Activated B cell treated with CpG ODN at 0.5 μM for 24 hours (primary cell): ENCODE data around the gene ERFL. TPM values are rescaled to one million over a fixed set of nuclear protein-coding genes. Genes with fewer than 3 reads are reported as not detected.
A peak's percentile ranks its signal among the peaks of the same experiment; 100 is the strongest.

Experiments used
- ATAC-seq: fragments of 200-7000 bp; cut with Tn5 transposase; one replicate; pipeline ENCODE4 v1.10.0; 2021; ENCODE audit warnings: low read depth, mild to moderate bottlenecking, moderate library complexity
- CTCF ChIA-PET: fragments of 350-600 bp; sonication (Branson Sonifier 250); formaldehyde crosslinking; loops from one replicate; lab custom pipeline; 2021; ENCODE audit warnings: antibody characterized with exemption; lab: Charles Lee
- POLR2A ChIA-PET: fragments of 350-600 bp; sonication (Branson Sonifier 250); formaldehyde crosslinking; loops from one replicate; lab custom pipeline; 2021; ENCODE audit warnings: antibody characterized with exemption; lab: Charles Lee
- DNase-seq: peaks from one replicate; pipeline ENCODE4 v3.0.0; 2022
- H3K27ac Mint-ChIP-seq: one replicate; pipeline ENCODE4 v1.8.0; 2020; ENCODE audit warnings: mixed read lengths
- H3K27me3 Mint-ChIP-seq: one replicate; pipeline ENCODE4 v1.8.0; 2021; ENCODE audit warnings: mixed read lengths
- H3K36me3 Mint-ChIP-seq: one replicate; pipeline ENCODE4 v1.8.0; 2021; ENCODE audit warnings: low read depth, mixed read lengths
- H3K4me1 Mint-ChIP-seq: one replicate; pipeline ENCODE4 v1.8.0; 2021; ENCODE audit warnings: mixed read lengths
- H3K4me3 Mint-ChIP-seq: one replicate; pipeline ENCODE4 v1.8.0; 2020; ENCODE audit warnings: mild to moderate bottlenecking, mixed read lengths
- H3K9me3 Mint-ChIP-seq: one replicate; pipeline ENCODE4 v1.8.0; 2020; ENCODE audit warnings: mixed read lengths
- intact Hi-C: fragments of 100-400 bp; cut with micrococcal nuclease; formaldehyde crosslinking; loops from one replicate; pipeline ENCODE4 v1.15.1; 2024
- total RNA-seq: library from RNA; stranded (reverse); gene quantifications from 2 replicates; pipeline ENCODE4 v1.2.3, GENCODE V29; 2022
- TF ChIP-seq, protein P1 (sequence below): fragments of 200-600 bp; IDR thresholded peaks from one replicate; pipeline ENCODE4 v1.8.0; 2022; ENCODE audit warnings: antibody characterized with exemption, mild to moderate bottlenecking

ERFL gene
- total RNA-seq, 1 donor from 2014 or later, result 1.1 TPM

GRCh38 chr19:41928754-41929535 lies 696 bp upstream of the ERFL start:
- ATAC-seq (peak; percentile 63), DNase-seq (no peak)
- Mint-ChIP-seq H3K4me1 (peaks cover 39% of the 10 kb centered on the region), H3K36me3 (no peaks in the 10 kb centered on the region), H3K27me3 (no peaks in the 10 kb centered on the region), H3K9me3 (no peaks in the 10 kb centered on the region), H3K27ac (peak overlapping the region; percentile 38), H3K4me3 (no peak overlapping the region)
- intact Hi-C loops, result loop anchor here (1.0 to 2.0 kb wide), 3 partner anchors 14 to 45 kb away; no protein-coding TSS in a partner anchor
- ChIA-PET CTCF (interaction anchor here (0.8 to 1.9 kb wide), 3 partner anchors 56 to 179 kb away, joined by 3 to 13 read pairs (median 5); partner anchors contain the start of gene RPS19), POLR2A (interaction anchor here (1.0 to 5.5 kb wide), 7 partner anchors 17 to 69 kb away, joined by 4 to 44 read pairs (median 12); partner anchors contain the start of genes CD79A and RPS19)
- TF ChIP-seq, protein P1, sequence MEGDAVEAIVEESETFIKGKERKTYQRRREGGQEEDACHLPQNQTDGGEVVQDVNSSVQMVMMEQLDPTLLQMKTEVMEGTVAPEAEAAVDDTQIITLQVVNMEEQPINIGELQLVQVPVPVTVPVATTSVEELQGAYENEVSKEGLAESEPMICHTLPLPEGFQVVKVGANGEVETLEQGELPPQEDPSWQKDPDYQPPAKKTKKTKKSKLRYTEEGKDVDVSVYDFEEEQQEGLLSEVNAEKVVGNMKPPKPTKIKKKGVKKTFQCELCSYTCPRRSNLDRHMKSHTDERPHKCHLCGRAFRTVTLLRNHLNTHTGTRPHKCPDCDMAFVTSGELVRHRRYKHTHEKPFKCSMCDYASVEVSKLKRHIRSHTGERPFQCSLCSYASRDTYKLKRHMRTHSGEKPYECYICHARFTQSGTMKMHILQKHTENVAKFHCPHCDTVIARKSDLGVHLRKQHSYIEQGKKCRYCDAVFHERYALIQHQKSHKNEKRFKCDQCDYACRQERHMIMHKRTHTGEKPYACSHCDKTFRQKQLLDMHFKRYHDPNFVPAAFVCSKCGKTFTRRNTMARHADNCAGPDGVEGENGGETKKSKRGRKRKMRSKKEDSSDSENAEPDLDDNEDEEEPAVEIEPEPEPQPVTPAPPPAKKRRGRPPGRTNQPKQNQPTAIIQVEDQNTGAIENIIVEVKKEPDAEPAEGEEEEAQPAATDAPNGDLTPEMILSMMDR, result no peak

DNA sequence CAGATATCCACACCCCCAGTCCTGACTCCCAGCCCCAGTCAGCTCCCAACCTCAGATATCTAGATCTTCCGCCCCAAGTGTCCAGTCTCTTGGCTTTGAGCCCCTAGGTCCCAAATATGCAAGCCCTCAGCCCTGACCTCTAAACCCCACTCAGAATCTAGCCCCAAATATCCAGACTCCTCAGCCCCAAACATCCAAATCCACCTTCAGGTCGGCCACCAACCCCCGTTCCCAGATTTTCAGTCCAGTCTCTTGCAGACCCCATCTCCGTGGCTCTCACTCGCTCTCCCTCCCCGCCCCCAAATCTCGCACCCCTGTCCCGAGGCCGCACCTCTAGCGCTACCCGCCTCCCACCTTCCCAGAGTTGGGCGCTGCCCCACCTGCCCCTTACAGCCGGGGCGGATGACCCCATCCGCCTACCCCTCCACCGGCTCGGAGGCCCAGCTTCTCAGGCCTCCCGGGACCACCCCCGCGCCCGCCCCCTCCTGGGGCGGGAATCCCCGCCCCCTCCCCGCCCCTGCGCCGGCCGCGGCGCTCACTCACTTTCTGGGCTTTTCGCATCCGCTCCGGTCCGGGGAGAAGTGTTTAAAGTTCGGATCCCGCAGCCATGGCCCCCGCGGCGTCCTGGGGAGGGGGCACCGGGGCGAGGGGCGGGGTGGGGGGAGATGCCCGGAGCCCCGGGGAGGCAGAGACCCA lies 604 bp downstream of the ERFL start:
- no peaks in the 10 kb centered on the region for H3K9me3 Mint-ChIP-seq
- H3K4me3 Mint-ChIP-seq, result no peak overlapping the region
- H3K36me3 Mint-ChIP-seq, result no peaks in the 10 kb centered on the region
- CTCF ChIA-PET, result interaction anchor here (0.6 to 1.5 kb wide), 3 partner anchors 19 to 68 kb away, joined by 3 to 5 read pairs (median 4); partner anchors contain the start of gene RPS19
- POLR2A ChIA-PET, result interaction anchor here (1.0 to 5.5 kb wide), 6 partner anchors 18 to 68 kb away, joined by 3 to 44 read pairs (median 8); partner anchors contain the start of genes CD79A and RPS19
- peaks cover 5% of the 10 kb centered on the region for H3K27me3 Mint-ChIP-seq
- peaks cover 37% of the 10 kb centered on the region for H3K4me1 Mint-ChIP-seq
- intact Hi-C loops, result loop anchor here (2.0 kb wide), 2 partner anchors 13 to 17 kb away; no protein-coding TSS in a partner anchor
- no peak overlapping the region for H3K27ac Mint-ChIP-seq
- no peak for DNase-seq
- TF ChIP-seq, protein P1, result no peak
- ATAC-seq, result peak; percentile 35

DNA sequence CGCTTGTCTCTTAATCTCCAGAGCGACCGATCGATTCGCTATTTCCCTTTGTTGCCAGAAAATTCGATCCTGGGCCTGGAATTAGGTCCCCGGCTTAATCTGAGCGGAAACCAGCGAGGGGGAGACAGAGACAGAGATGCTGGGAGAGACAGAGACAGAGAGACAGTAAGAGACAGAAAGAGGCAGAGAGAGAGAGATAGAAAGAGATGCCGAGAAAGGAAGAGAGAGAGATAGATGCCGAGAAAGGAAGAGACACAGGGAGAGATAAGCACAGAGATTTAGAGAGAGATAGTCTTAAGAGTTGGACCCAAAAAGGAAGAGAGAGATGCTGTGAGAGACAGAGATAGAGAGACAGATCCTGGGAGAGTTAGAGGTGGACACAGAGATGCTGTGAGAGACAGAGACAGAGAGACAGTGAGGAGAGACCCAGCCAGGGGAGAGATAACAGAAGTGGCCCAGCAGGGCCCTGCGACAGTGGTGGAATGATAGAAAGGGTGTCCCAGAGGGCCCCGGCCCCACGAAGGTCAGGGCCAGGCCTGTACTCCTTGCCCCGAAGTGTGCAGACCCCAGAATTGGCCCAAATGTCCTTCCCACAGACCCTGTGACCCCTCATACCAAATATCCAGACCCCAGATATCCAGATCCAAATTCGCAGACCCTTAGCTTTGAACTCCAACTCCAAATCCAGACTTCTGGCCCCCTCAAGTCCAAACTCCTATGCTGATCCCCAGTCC lies 1.3 kb downstream of the ERFL start:
- ATAC-seq (no peak), DNase-seq (no peak)
- POLR2A ChIA-PET, result interaction anchor here (1.1 to 5.5 kb wide), 5 partner anchors 19 to 67 kb away, joined by 3 to 44 read pairs (median 12); partner anchors contain the start of genes CD79A and RPS19
- no peak overlapping the region for H3K4me3 Mint-ChIP-seq
- H3K27ac Mint-ChIP-seq, result no peak overlapping the region
- TF ChIP-seq, protein P1, result no peak
- H3K36me3 Mint-ChIP-seq, result no peaks in the 10 kb centered on the region
- peaks cover 10% of the 10 kb centered on the region for H3K27me3 Mint-ChIP-seq
- H3K4me1 Mint-ChIP-seq, result peaks cover 39% of the 10 kb centered on the region
- intact Hi-C loops, result no loop called here
- CTCF ChIA-PET, result interaction anchor here (1.5 kb wide), 1 partner anchor 67 kb away, joined by 5 read pairs; the partner anchor contains the start of gene RPS19
- H3K9me3 Mint-ChIP-seq, result no peaks in the 10 kb centered on the region

GRCh38 chr19:41926028-41926762 lies 2.1 kb downstream of the ERFL start:
- intact Hi-C loops, result no loop called here
- Mint-ChIP-seq H3K9me3 (no peaks in the 10 kb centered on the region), H3K4me3 (no peak overlapping the region), H3K36me3 (no peaks in the 10 kb centered on the region), H3K27ac (no peak overlapping the region), H3K4me1 (peaks cover 41% of the 10 kb centered on the region), H3K27me3 (peaks cover 12% of the 10 kb centered on the region)
- ChIA-PET POLR2A (interaction anchor here (5.5 kb wide), 1 partner anchor 50 kb away, joined by 44 read pairs; the partner anchor contains the start of gene CD79A), CTCF (no interaction called here)
- TF ChIP-seq, protein P1, result no peak
- ATAC-seq, result no peak
- DNase-seq, result no peak
